Spleen (tissue), 11 donors: ENCODE results near the gene CEACAM1. TPM values are rescaled to one million over a fixed set of nuclear protein-coding genes. Genes with fewer than 3 reads are reported as not detected.
"Not testable (repeated sequence)": the region's sequence is repeated elsewhere in the genome, so short reads cannot be mapped to it uniquely, and the experiment has no call there.

Experiments
- DNase-seq: peaks from one replicate; pipeline ENCODE4 v3.0.0-alpha.2; 2020
- H3K27ac ChIP-seq, 8 donors: fragments of 200-600 bp; sonication (generic) in 7 of 8; 1 replicate in 4 of 8; 2 replicates in 4 of 8; pipeline versions ENCODE4 v1.5.0 to v1.8.0; 2016 to 2021; ENCODE audit warnings: inconsistent platforms in 4 of 8, mild to moderate bottlenecking in 4 of 8, moderate library complexity in 1 of 8
- H3K27me3 ChIP-seq, 7 donors: fragments of 200-600 bp; sonication (generic) in 6 of 7; replicated peaks in 1 of 7; 1 replicate in 4 of 7; 2 replicates in 3 of 7; pipeline versions ENCODE4 v1.5.0 to v1.8.0; 2016 to 2021; ENCODE audit warnings: inconsistent platforms in 3 of 7, mild to moderate bottlenecking in 1 of 7
- H3K36me3 ChIP-seq, 6 donors: fragments of 200-600 bp; sonication (generic) in 5 of 6; 1 replicate in 4 of 6; 2 replicates in 2 of 6; pipeline versions ENCODE4 v1.5.0 to v1.8.0; 2016 to 2021; ENCODE audit warnings: inconsistent platforms in 2 of 6
- H3K4me1 ChIP-seq, 6 donors: fragments of 200-600 bp; sonication (generic) in 5 of 6; 1 replicate in 3 of 6; 2 replicates in 3 of 6; pipeline versions ENCODE4 v1.5.0 to v1.8.0; 2016 to 2021; ENCODE audit warnings: inconsistent platforms in 3 of 6
- H3K4me3 ChIP-seq, 8 donors: fragments of 200-600 bp; sonication (generic) in 7 of 8; 1 replicate in 4 of 8; 2 replicates in 4 of 8; pipeline versions ENCODE4 v1.5.0 to v1.8.0; 2016 to 2021; ENCODE audit warnings: inconsistent platforms in 4 of 8, mild to moderate bottlenecking in 4 of 8, moderate library complexity in 2 of 8
- H3K9me3 ChIP-seq, 8 donors: fragments of 200-600 bp; sonication (generic) in 7 of 8; 1 replicate in 4 of 8; 2 replicates in 4 of 8; pipeline versions ENCODE4 v1.5.0 to v1.8.0; 2016 to 2021; ENCODE audit warnings: inconsistent platforms in 4 of 8
- CTCF ChIP-seq, 11 experiments: fragments of 200-600 bp in 7 of 11; fragments of 450-650 bp in 4 of 11; sonication (generic) in 4 of 11; IDR thresholded peaks in 8 of 11; conservative IDR thresholded peaks in 3 of 11; 1 replicate in 7 of 11; 2 replicates in 4 of 11; pipeline versions ENCODE4 v1.4.0 to v1.8.0; 2016 to 2021; ENCODE audit warnings: antibody characterized with exemption in 11 of 11, inconsistent platforms in 4 of 11, mild to moderate bottlenecking in 1 of 11
- POLR2A ChIP-seq, 3 donors: fragments of 450-650 bp; IDR thresholded peaks; one replicate each; pipeline ENCODE4 v1.5.1; 2017; ENCODE audit warnings: antibody characterized with exemption in 3 of 3, mild to moderate bottlenecking in 1 of 3
- POLR2AphosphoS5 ChIP-seq, 3 donors: sonication (generic); formaldehyde crosslinking; IDR thresholded peaks; one replicate each; pipeline ENCODE4 v1.5.1; 2017; ENCODE audit warnings: antibody characterized with exemption in 3 of 3
- WGBS, 5 donors: extraction: QIAGEN DNeasy Blood & Tissue Kit in 3 of 5; methylation state at CpG; one replicate each; pipeline versions ENCODE4 v1.1.5 to v1.1.7; 2013 to 2018; 5-methylcytosine and 5-hydroxymethylcytosine counted together
- intact Hi-C: fragments of 100-400 bp; cut with DNase I; formaldehyde crosslinking; loops from one replicate; pipeline ENCODE4 v1.15.0; 2023; ENCODE audit warnings: low total_unique reads
- polyA plus RNA-seq, 3 donors: library from polyadenylated mRNA; stranded (reverse); fragments of 200-250 nt; gene quantifications; one replicate each; pipeline ENCODE4 v1.2.1, GENCODE V29; 2013
- total RNA-seq, 7 donors: library from RNA; depleted of rRNA in 3 of 7; stranded (reverse); fragments of >200 nt in 3 of 7; fragmentation: NEBNext Ultra II Directional in 4 of 7; extraction: Animal tissue kit (Norgen Biotek cat#: 25700) in 4 of 7; gene quantifications; one replicate each; pipeline versions ENCODE4 v1.1.0 to v1.2.1, GENCODE V29; 2016 to 2021
- donor health status: healthy with polysubstance abuse.
- donor health status: DM: no; HTN: no; CAD: no; lungs with moderate emphysema.
- donor health status: DM: no; HTN: no; CAD: no.
- donor health status: Bipolar disorder and iron deficiency.
- donor health status: healthy.
- donor health status: DM: no; HTN: no; CAD: no.
- donor health status: DM: yes; HTN: yes; CAD: no.

The CEACAM1 gene
- total and polyA plus RNA-seq, 10 donors = 1.5 to 33.5 (median 16.7) TPM

DNA sequence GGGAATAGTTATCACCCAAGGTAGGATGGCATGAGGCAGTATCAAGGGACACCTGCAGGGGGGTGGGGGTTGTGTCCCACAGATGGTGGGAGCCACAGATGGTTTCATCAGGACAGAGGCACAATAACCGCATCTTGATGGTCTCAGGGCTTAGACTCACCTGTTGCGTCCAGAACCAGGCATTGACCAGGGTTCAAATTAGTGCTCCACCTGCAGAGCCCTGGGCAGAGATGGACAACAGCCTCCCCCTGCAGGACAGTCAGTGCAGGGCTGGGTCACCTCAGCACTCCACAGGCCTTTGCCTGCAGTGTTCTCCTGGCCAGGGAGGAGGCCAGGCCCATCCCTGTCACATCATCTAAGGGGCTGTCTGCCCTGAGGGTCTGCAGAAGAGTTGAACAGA lies 14.5 kb upstream of the CEACAM1 start:
- 88 to 100% (median 97%) methylated on average over 2 of the region's 2 CpGs for WGBS, 5 donors
- no peak for DNase-seq
- H3K36me3 ChIP-seq = no peaks in the 10 kb centered on the region
- H3K4me1 ChIP-seq = peaks cover 0 to 9% (median 0%) of the 10 kb centered on the region in 6 donors
- TF ChIP-seq POLR2AphosphoS5 (IDR thresholded peaks at IDR 0.05) (no peak), POLR2A (IDR thresholded peaks at IDR 0.05) (no peak)
- H3K27me3 ChIP-seq = peaks cover 0 to 30% (median 0%) of the 10 kb centered on the region in 7 donors
- H3K9me3 ChIP-seq = no peaks in the 10 kb centered on the region
- H3K27ac ChIP-seq = no peak overlapping the region
- H3K4me3 ChIP-seq = no peak overlapping the region
- intact Hi-C loops = no loop called here

DNA sequence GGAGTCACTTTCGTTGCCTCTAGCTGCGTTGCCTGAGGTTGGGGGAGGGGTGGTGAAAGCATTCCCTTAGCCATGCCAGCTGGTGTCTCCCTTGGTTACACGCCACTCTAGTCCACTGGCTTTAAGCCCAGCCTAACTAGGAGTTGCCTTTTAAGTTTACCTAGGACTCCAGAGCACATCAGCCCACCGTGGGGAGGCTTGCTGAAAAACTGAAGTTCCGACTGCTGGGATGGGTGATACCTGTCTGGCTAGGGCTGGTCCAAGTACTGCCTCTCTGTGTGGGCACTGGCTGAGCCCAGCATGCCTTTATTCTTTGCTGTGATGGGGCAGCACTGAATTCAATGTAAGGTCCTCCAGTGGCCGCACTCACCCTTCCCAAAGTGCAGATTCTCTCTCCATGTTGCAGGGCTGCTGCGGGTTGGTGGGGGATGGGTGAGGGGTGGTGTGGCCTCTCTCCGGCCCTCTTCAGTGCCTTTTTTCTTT lies 11.8 kb upstream of the CEACAM1 start:
- no peak for DNase-seq
- H3K4me3 ChIP-seq = no peak overlapping the region
- TF ChIP-seq CTCF (IDR thresholded peaks at IDR 0.05 in 8 of 11, conservative IDR thresholded peaks at IDR 0.05 in 3 of 11) (no peak), POLR2A (IDR thresholded peaks at IDR 0.05) (no peak), POLR2AphosphoS5 (IDR thresholded peaks at IDR 0.05) (no peak)
- intact Hi-C loops = no loop called here
- peaks cover 0 to 7% (median 0%) of the 10 kb centered on the region in 8 donors for H3K9me3 ChIP-seq
- no peaks in the 10 kb centered on the region for H3K36me3 ChIP-seq
- peaks cover 0 to 12% (median 0%) of the 10 kb centered on the region in 7 donors for H3K27me3 ChIP-seq
- H3K4me1 ChIP-seq = peaks cover 0 to 9% (median 0%) of the 10 kb centered on the region in 6 donors
- WGBS, 5 donors = 74 to 85% (median 81%) methylated on average over 7 to 8 of the region's 8 CpGs
- no peak overlapping the region for H3K27ac ChIP-seq

DNA sequence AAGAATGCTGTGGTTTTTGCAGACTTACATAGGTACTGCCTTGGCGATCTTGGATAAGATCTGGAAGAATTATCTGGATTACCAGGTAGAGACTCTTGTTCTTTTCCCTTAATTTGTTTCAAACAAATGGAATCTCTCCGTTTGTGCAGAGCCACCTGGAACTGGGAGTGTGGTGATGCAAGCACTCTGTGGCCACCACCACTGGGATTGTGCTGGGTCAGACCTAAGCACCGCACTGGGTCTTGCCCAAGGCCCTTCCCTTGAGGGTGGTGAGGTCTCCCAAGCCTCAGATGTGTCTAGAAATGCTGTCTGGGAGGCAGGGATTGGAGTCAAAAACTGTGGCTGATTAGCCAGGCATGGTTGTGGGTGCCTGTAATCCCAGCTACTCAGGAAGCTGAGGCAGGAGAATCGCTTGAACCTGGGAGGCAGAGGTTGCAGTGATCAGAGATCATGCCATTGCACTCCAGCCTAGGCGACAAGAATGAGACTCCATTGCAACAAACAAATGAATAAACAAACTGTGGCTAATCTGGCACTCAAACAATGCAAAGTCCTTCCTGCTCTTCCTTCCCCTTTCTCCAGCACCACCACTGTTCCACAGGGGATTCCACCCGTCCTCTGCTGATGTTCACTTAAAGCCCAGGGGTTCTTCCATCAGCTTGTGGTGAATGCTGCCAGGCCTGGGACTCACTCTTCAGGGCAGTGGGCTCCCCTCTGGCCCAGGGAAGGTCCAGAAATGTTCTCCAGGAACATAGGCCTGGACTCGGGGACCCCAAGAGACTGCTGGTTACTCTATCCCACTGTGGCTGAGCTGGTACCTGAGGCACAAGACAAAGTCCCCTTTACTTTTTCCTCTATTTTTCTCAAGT lies 10.8 kb upstream of the CEACAM1 start:
- 58 to 82% (median 76%) methylated on average over 6 to 7 of the region's 7 CpGs for WGBS, 5 donors
- Histone ChIP-seq H3K36me3 (no peaks in the 10 kb centered on the region), H3K27me3 (peaks cover 0 to 12% (median 0%) of the 10 kb centered on the region in 7 donors), H3K27ac (no peak overlapping the region), H3K4me1 (peaks cover 0 to 9% (median 0%) of the 10 kb centered on the region in 6 donors), H3K9me3 (peaks cover 0 to 7% (median 0%) of the 10 kb centered on the region in 8 donors), H3K4me3 (no peak overlapping the region)
- no peak for DNase-seq
- TF ChIP-seq POLR2AphosphoS5 (IDR thresholded peaks at IDR 0.05) (no peak), POLR2A (IDR thresholded peaks at IDR 0.05) (no peak), CTCF (IDR thresholded peaks at IDR 0.05 in 8 of 11, conservative IDR thresholded peaks at IDR 0.05 in 3 of 11) (no peak)
- intact Hi-C loops = no loop called here

GRCh38 chr19:42535276-42535675 lies 7.0 kb upstream of the CEACAM1 start:
- H3K27me3 ChIP-seq, intact Hi-C loops, DNase-seq, H3K4me3 ChIP-seq, H3K4me1 ChIP-seq, H3K36me3 ChIP-seq, H3K9me3 ChIP-seq, H3K27ac ChIP-seq: not testable (repeated sequence)
- WGBS, 5 donors = 64 to 79% (median 72%) methylated on average over 2 of the region's 2 CpGs

- Histone ChIP-seq H3K4me1 (peaks cover 0 to 8% (median under 1%) of the 10 kb centered on the region in 6 donors), H3K36me3 (no peaks in the 10 kb centered on the region), H3K9me3 (peaks cover 0 to 7% (median 0%) of the 10 kb centered on the region in 8 donors), H3K4me3 (no peak overlapping the region), H3K27me3 (no peaks in the 10 kb centered on the region), H3K27ac (no peak overlapping the region)
- intact Hi-C loops = no loop called here
- DNase-seq = no peak
- TF ChIP-seq CTCF (IDR thresholded peaks at IDR 0.05 in 8 of 11, conservative IDR thresholded peaks at IDR 0.05 in 3 of 11) = no peak
- no peak for TF ChIP-seq POLR2AphosphoS5 (IDR thresholded peaks at IDR 0.05)
- no peak for TF ChIP-seq POLR2A (IDR thresholded peaks at IDR 0.05)
These were observed 6.1 kb upstream of the CEACAM1 start for GRCh38 chr19:42534391-42534790.
